HTR-8/SVneo (cell line): ENCODE results near the gene TRABD2B.

Experiments
- DNase-seq: peaks from one replicate; pipeline ENCODE4 v3.0.0; 2011; ENCODE audit warnings: low spot score, mixed read lengths; ENCODE audit not compliant: insufficient read length
- FAIRE-seq: peaks from 2 replicates; lab custom pipeline; 2011; peaks lifted over from hg19 to GRCh38; lab: Jason Lieb, UNC

TRABD2B gene

GRCh38 chr1:47840393-47841190 lies 156.6 kb downstream of the TRABD2B start:
- FAIRE-seq (no peak), DNase-seq (no peak)

GRCh38 chr1:47839433-47839760 lies 157.8 kb downstream of the TRABD2B start:
- no peak for FAIRE-seq
- no peak for DNase-seq

GRCh38 chr1:47838562-47839432 lies 158.4 kb downstream of the TRABD2B start:
- FAIRE-seq = no peak

GRCh38 chr1:47837866-47838561 lies 159.2 kb downstream of the TRABD2B start:
- FAIRE-seq (no peak), DNase-seq (no peak)

More at GRCh38 chr1:47838562-47839432, 158.4 kb downstream of the TRABD2B start:
- no peak for DNase-seq

GRCh38 chr1:47837056-47837830 lies 159.9 kb downstream of the TRABD2B start:
- FAIRE-seq (no peak), DNase-seq (no peak)

GRCh38 chr1:47835409-47835808 lies 161.8 kb downstream of the TRABD2B start:
- DNase-seq (no peak), FAIRE-seq (no peak)

GRCh38 chr1:47834326-47834725 lies 162.9 kb downstream of the TRABD2B start:
- no peak for DNase-seq
- FAIRE-seq = no peak

- DNase-seq (no peak), FAIRE-seq (no peak)
Measured at GRCh38 chr1:47830641-47831333, 166.4 kb downstream of the TRABD2B start.

GRCh38 chr1:47830021-47830420 lies 167.2 kb downstream of the TRABD2B start:
- DNase-seq = no peak
- no peak for FAIRE-seq

GRCh38 chr1:47828978-47829377 lies 168.2 kb downstream of the TRABD2B start:
- DNase-seq = no peak
- no peak for FAIRE-seq

GRCh38 chr1:47827109-47827508 lies 170.1 kb downstream of the TRABD2B start:
- DNase-seq (no peak), FAIRE-seq (no peak)

GRCh38 chr1:47824716-47825115 lies 172.5 kb downstream of the TRABD2B start:
- FAIRE-seq (no peak), DNase-seq (no peak)

GRCh38 chr1:47824297-47824696 lies 172.9 kb downstream of the TRABD2B start:
- FAIRE-seq (no peak), DNase-seq (no peak)

GRCh38 chr1:47823040-47823808 lies 174.0 kb downstream of the TRABD2B start:
- no peak for FAIRE-seq
- no peak for DNase-seq

- FAIRE-seq (no peak), DNase-seq (no peak)
Measured at GRCh38 chr1:47821760-47822159, 175.4 kb downstream of the TRABD2B start.

- DNase-seq = no peak
- FAIRE-seq = no peak
Measured at GRCh38 chr1:47819574-47819888, 177.7 kb downstream of the TRABD2B start.

GRCh38 chr1:47818682-47819573 lies 178.3 kb downstream of the TRABD2B start:
- DNase-seq (no peak), FAIRE-seq (no peak)

- FAIRE-seq = no peak
Measured at GRCh38 chr1:47817861-47818260, 179.3 kb downstream of the TRABD2B start.

More at GRCh38 chr1:47817861-47818260, 179.3 kb downstream of the TRABD2B start:
- DNase-seq = no peak
